ENCODE measurements around the gene ESAM. TPM values are rescaled to one million over a fixed set of nuclear protein-coding genes. Genes with fewer than 3 reads are reported as not detected.
A peak's percentile ranks its signal among the peaks of the same experiment; 100 is the strongest.

Gene ESAM
- total RNA-seq, 1 donor from 2014 or later: 9.9 TPM

GRCh38 chr11:124718801-124719200 is 43.3 kb downstream of the ESAM start:
- no peak for DNase-seq (ENCODE audit: low read depth)
- H3K4me3 ChIP-seq (ENCODE audit: low read depth, low read length): no peak overlapping the region
- no peak for TF ChIP-seq CTCF (conservative IDR thresholded peaks at IDR 0.05; ENCODE audit: low read depth, low read length)

- TF ChIP-seq CTCF (conservative IDR thresholded peaks at IDR 0.05; ENCODE audit: low read depth, low read length): no peak
- no peak for DNase-seq (ENCODE audit: low read depth)
- H3K4me3 ChIP-seq (ENCODE audit: low read depth, low read length): peak overlapping the region; percentile 52
Observed at GRCh38 chr11:124717786-124718651, 44.1 kb downstream of the ESAM start.

- peak overlapping the region; percentile 52 for H3K4me3 ChIP-seq (ENCODE audit: low read depth, low read length)
- TF ChIP-seq CTCF (conservative IDR thresholded peaks at IDR 0.05; ENCODE audit: low read depth, low read length): no peak
- no peak for DNase-seq (ENCODE audit: low read depth)
Observed at GRCh38 chr11:124717421-124717785, 44.7 kb downstream of the ESAM start.

- no peak overlapping the region for H3K4me3 ChIP-seq (ENCODE audit: low read depth, low read length)
- no peak for TF ChIP-seq CTCF (conservative IDR thresholded peaks at IDR 0.05; ENCODE audit: low read depth, low read length)
- DNase-seq (ENCODE audit: low read depth): no peak
Observed at GRCh38 chr11:124716591-124716990, 45.5 kb downstream of the ESAM start.

DNA sequence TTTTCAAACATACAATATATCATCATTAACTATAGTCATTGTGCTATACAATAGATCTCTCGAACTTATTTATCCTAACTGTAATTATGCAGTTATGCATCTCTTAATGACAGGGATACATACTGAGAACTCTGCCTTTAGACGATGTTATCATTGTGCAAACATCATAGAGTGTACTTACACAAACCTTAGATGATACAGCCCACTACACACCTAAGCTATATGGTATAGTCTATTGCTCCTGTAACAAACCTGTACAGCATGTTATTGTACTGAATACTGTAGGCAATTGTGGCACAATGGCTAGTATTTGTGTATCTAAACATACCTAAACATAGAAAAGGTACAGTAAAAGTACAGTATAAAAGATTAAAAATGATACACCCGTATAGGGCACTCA is 49.7 kb downstream of the ESAM start:
- DNase-seq (ENCODE audit: low read depth): no peak
- no peak for TF ChIP-seq CTCF (conservative IDR thresholded peaks at IDR 0.05; ENCODE audit: low read depth, low read length)
- H3K4me3 ChIP-seq (ENCODE audit: low read depth, low read length): no peak overlapping the region

- TF ChIP-seq CTCF (conservative IDR thresholded peaks at IDR 0.05; ENCODE audit: low read depth, low read length): no peak
- no peak overlapping the region for H3K4me3 ChIP-seq (ENCODE audit: low read depth, low read length)
- no peak for DNase-seq (ENCODE audit: low read depth)
Observed at GRCh38 chr11:124707829-124708228, 54.3 kb downstream of the ESAM start.

Other genes starting within 250 kb of the ESAM start
- not detected in 2 replicates for gene OR8B12, start 218.6 kb downstream of the ESAM start, total RNA-seq
- gene OR8A1, start 192.3 kb downstream of the ESAM start, total RNA-seq: not detected in 2 replicates
- not detected in 2 replicates for gene PANX3, start 150.9 kb downstream of the ESAM start, total RNA-seq
- 12.6 and 25.3 TPM in 2 replicates for gene TBRG1, start 139.4 kb downstream of the ESAM start, total RNA-seq
- 3.5 and 8.2 TPM in 2 replicates for gene SIAE, start 88.6 kb downstream of the ESAM start, total RNA-seq
- gene SPA17, start 88.4 kb downstream of the ESAM start, total RNA-seq: 21.2 and 28.1 TPM in 2 replicates
- 2.7 and 5.8 TPM in 2 replicates for gene NRGN, start 22.3 kb downstream of the ESAM start, total RNA-seq
- gene VSIG2, start 10.0 kb downstream of the ESAM start, total RNA-seq: 0.29 and 0.40 TPM in 2 replicates
- 7.2 and 8.5 TPM in 2 replicates for gene MSANTD2, start 38.1 kb upstream of the ESAM start, total RNA-seq
- gene ROBO3, start 103.1 kb upstream of the ESAM start, total RNA-seq: 18.9 and 30.6 TPM in 2 replicates
- gene ROBO4, start 135.6 kb upstream of the ESAM start, total RNA-seq: 1.4 and 1.9 TPM in 2 replicates
- gene HEPN1, start 157.0 kb upstream of the ESAM start, total RNA-seq: not detected in 2 replicates
- gene HEPACAM, start 173.8 kb upstream of the ESAM start, total RNA-seq: under 0.01 TPM in 1 of 2 replicates, not detected in the other
- 3.3 and 3.4 TPM in 2 replicates for gene CCDC15, start 191.9 kb upstream of the ESAM start, total RNA-seq

Measured in epithelial cell of proximal tubule (primary cell).